ENCODE results near the gene GPR84.

GPR84 gene

GRCh38 chr12:54324617-54325441 is 39.5 kb downstream of the GPR84 start, which contains the start of gene COPZ1:
Gene COPZ1 (plus strand): TSS chr12:54325131. CDS start chr12:54325164, 33 bp downstream.
- peak; percentile 100 for DNase-seq (ENCODE audit: extremely low read depth, low read depth)
- peak; percentile 75 for TF ChIP-seq CTCF (IDR thresholded peaks at IDR 0.05; ENCODE audit: low read depth, low read length, missing control alignments)
- peak within 1 kb of the TSS; percentile 94 for H3K4me3 ChIP-seq (replicated peaks; ENCODE audit: low read depth, low read length)

- no peak for TF ChIP-seq CTCF (IDR thresholded peaks at IDR 0.05; ENCODE audit: low read depth, low read length, missing control alignments)
- H3K4me3 ChIP-seq (replicated peaks; ENCODE audit: low read depth, low read length), result no peak overlapping the region
- no peak for DNase-seq (ENCODE audit: extremely low read depth, low read depth)
Measured at GRCh38 chr12:54321363-54321762, 42.9 kb downstream of the GPR84 start.
